ENCODE measurements around the gene BANF2.
"Not testable (repeated sequence)": the region's sequence is repeated elsewhere in the genome, so short reads cannot be mapped to it uniquely, and the experiment has no call there.

The BANF2 gene

DNA sequence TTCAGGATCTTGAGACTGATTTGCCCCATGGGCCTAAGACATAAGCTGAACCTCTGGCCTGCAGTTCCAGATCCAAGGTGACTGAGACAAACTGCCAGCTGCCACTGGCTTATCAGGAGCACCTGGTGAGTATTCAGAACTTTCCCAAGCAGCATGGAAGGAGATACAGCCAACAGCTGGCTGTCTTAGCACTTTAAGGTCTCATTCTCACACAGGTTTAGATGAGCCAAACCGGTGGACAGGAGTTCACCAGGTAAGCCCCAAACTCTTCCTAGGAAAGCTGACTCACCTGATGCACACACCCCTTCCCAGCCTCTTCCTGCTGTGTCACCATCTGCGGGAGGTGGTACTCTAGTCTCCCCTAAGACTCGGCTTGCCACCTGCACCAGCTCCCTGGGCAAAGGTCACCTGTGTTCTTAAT is at the start of gene BANF2:
TSS of gene BANF2 (plus strand) at position 36 of the 421 bp plus-strand sequence. CDS start 25,060 bp downstream, outside the sequence.
- DNase-seq: no peak

DNA sequence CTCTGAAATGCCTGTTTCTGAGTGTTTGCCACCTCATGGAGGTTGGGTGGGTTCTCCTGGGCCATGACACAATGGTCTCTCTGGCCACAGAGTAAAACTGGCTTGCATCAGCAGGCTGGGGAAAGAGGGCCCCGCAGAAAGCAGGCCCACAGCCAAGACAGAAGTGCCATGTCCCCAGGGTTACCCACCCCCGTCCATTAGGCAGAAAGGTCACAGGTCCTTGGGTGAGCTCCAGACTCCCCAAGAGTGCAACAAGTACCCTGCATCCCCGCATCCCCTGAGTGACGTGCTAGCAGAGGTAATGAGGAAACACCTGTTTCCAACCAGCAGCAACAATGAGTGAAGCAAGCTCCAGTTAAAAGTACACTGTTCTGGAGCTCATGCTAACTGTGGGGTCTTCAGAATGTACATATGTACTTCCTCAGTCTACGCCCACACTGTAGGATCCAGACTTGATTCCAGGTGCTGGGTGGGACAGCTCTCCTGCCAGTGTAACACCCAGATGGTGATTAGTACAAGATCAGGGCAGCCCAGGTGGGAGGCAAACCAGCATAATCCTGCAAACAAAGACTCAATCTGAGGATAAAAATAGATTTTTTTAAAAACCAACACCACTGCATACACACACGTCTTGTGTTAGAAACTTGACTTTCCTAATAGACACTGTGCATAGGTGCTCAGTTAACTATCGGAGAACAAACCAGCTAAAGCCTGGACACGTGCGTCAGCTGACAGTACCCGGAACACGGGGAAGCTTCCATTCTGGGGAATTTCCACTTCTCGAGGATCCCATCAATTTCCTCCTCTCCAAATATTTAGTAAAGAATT is 49.3 kb upstream of the BANF2 start:
- peak; percentile 26 for DNase-seq

DNA sequence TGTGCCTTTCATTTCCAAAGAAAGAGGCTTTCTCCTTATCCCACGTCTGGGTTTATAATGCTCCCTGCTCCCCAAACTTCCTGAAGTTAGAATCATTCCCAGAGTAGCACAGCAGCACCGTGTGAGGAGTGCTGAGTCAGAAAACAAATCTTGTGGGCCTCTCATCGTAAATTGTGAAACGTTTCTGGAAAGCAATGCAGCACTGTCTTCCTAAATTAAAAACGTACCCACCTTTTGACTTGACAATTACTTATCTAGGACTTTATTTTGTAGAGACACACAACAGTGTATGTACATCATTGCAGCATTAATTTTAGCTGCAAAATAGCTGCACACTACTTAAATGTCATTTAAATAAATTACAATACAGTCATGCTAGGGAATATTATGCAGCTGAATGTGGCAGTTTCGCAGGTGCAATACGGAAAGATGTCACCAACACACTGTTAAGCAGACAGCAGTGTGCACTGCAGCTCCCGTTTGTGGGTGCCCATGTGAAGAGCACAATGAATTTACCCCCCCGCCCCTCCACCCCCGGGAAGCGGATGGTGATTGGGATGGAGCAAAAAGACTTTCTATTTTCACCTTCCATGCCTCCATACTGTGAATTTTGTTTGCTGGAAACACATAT is 48.5 kb upstream of the BANF2 start:
- DNase-seq: no peak

DNA sequence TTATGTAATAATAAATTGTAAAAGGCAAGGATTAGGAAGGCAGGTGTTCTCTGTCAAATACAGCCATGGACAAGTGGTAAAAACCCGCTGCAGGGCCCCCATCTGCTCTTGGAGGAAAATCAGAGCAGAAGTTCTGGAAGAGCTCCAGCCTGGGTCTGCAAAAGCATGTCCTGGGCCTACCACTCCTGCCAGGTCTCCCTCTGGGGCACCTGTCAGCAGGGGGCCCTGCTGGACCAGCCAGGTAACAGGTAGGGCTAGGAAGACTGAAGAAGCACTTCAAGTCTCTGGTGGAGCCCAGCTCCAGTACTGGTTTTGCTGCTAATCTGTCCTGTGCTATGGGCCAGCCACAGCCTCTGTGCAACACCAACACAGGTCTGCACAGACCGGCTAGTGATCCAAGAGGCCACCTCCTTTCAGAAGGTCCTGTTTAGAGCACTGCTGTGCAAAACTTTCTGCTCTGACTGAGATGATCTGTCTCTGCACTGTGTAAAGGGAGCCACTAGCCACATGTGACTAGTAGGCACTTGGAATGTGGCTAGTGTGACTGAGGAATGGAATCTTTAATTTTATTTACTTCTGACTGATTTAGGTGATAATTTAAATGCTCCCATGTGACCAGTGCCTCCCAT is 47.9 kb upstream of the BANF2 start:
- DNase-seq: no peak

DNA sequence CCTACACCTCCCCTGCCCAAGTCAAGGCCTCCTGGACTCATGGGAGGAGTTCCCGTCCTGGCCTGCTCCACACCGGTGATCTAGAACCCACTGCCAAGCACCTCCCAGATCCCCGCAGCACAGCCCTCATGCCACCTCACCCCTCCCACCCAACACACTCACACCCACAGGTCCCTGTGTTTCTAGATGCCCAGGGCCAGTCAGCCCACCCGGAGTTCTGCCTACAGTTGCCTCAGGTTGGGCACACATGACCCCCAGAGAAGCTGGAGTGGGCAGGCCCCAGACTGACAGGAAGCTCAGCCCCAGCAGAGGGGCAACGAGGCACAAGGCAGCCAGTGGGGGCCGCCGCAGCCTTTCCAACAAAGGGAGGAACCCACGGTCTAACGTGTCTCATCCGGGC is 47.4 kb upstream of the BANF2 start:
- DNase-seq: no peak

DNA sequence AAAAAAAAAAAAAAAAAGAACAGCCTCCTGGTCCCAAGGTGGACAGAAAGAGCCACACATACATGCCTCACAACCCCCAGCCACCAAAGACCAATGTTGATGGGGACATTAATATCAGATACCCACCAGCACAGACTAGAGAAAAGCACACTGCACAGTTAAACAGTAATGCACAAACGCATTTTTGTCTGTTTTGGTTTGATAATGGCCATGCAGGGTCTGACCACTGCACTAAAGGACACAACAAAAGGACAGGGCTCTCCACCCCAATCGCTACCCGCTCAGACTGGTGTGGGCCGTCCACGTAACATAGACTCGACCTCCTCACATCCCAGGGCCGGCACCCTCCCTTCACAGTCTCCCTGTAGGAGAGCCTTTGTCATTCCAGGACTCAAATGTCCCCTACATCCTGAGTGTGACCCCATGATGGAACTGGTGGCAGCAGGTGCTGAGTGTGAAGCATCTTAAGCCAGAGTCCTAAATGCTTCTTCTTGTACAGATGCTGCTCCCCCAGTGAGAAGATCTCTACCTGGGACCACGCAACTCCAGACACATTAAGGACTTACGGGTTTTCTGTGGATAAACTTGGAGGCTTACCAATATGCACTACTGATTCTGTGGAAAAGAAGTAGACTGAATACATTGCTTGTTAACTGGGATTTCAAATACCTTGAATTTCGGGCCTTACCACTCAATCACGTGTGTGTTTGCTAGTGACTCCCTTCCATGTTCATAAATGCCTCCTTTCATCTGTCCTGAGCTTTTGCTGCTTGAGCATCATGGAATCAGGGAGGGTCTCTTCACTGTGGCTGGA is 45.7 kb upstream of the BANF2 start:
- DNase-seq: no peak

DNA sequence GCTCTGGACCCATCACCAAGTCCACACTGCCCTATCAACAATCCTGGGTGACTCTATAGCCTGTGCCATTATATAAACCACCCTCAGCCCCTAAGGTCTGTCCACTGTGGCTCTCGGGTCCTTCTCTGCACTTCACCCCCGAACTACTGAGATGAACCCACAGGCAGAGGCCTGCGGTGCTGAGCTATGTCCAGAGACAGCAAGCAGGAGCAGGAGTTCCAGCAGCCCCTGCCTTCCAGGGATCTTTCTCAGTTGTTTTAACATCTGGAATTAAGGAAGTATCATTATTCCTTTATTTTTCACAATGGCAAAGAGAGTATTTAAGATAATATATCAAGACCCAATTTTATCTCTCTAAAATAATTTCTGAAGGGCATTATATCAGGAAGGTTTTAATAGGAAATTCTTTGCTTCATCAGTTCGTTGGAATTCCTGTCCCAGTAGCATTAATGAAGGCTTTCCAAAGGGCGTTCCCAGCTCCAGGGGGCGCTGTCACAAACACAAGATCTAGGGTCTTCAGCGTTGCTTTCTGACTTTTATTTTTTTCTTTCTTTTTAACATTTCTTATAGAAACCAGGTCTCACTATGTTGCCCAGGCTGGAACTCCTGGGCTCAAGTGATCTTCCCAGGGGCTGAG is 45.0 kb upstream of the BANF2 start:
- DNase-seq: peak; percentile 44

DNA sequence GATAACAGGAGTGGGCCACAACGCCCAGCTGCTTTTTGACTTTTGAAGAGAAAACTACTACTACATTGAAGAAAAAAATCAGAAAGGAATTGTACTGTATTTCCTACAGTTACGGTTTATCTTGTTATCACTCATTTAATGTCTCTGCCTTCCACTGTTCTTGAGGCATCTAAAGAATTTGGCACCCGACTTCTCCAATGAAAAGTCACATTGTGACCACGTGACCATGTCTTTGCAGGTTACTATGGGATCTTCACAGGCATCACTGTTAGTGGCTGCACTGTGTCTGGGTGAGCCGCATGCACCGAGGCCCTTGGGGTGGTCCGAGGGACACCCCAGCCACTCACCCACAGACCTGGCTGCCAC is 44.5 kb upstream of the BANF2 start:
- no peak for DNase-seq

DNA sequence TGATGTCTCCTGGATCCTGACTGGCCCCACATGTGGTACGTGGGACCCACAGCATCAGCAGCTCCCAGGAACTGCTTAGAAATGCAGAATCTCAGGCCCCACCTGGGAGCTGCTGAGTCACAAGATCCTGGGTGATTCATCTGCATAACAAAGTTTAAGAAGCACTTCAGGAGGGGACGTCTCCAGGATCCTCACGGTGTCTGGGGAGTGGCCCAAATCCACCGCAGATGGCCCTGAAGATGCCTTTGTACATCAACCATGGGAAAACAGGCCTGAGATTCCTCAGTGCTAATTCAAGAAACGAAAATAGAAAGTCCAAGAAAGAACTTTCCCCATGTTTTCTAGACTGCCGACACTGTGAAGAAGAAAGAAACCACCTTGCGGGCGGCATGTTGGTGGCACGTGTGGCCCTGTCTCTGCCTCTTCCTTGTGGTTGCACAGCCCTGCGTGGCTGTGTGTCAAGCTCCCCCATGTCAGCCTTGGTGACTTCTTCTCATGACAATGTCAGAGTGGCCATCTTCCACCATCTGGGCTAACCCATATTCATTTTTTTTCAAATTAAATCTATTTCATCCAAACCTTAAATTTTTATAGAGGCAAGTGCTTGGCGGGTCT is 43.8 kb upstream of the BANF2 start:
- DNase-seq: no peak

DNA sequence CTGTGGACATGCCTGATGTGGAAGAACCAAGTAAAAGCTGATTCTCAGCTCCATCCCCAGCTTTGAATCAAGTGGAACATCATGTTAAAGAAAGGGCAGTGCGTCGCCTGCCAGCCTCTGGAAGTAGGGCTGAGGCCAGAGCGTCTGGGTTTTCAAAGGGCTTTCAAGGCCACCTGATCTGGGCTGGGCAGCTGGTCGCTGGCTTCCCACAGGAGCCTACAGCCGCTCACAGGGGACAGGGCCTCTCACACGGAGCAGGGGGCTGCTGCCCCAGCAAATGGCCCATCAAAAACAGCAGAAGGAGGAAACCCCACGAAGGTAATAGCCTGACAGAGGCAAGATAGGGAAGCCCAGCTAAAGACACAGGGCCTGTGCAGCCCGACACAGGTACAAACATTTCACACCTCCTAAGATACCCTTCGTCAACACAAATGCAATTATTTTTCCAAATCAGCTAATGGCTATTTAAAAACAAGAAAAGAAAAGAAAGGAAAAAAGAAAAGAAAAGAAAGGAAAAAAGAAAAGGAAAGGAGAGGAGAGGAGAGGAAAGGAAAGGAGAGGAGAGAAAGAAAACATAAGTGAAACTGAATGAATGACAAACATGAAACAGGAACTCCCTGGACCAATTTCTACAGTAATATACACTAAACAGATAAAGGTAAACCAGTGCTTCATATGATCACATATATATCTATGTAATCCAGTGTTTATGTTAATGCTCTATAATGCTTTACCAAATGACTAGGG is 42.5 kb upstream of the BANF2 start:
- DNase-seq: no peak

DNA sequence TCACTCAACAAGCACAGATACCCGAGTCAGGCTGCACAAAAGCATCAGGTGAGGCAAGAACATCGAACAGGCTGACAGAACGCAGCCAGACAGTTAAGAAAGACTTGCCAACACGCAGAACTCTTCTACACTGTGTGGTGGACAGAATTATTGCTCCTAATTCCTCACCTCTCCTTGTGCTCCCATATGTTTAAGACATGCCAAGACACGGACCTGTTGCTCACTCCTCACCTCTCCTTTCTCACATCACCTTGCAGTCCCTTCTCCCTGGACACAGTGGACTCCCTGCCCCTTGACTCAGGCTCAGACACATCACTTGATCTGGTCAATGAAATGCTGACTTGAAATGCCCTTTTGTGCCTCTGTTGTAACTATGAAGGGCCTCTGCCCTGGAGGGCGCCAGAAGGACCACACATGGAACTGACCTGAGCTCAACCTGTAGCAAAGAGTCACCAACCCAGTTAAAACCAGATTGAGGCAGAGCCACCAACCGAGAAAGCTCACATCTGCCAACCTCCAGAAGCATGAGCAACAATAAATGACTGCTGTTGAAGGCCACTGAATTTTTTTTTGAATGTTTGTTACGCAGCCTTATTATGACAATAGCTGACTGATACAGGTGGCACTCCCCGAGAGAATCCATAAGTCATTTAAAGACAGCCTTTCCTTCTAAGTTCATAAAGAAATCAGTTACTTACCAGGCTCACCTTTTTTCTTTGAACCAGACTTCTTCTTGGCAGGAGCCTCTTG is 41.7 kb upstream of the BANF2 start:
- DNase-seq: no peak

DNA sequence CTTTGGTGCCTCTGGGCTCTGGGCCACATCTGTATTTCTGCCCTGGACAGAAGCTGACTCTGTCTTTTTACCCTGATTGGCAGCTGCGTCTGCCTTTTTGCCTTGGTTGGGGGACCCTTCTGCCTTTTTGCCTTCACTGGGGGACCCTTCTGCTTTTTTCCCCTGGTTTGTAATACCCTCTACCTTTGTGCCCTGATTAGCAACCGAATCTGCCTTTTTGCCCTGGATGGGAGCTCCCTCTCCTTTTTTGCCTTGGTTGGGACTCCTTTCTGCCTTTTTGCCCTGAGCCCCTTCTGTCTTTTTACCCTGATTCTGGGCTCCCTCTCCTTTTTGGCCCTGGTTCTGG is 41.1 kb upstream of the BANF2 start:
- DNase-seq: no peak

DNA sequence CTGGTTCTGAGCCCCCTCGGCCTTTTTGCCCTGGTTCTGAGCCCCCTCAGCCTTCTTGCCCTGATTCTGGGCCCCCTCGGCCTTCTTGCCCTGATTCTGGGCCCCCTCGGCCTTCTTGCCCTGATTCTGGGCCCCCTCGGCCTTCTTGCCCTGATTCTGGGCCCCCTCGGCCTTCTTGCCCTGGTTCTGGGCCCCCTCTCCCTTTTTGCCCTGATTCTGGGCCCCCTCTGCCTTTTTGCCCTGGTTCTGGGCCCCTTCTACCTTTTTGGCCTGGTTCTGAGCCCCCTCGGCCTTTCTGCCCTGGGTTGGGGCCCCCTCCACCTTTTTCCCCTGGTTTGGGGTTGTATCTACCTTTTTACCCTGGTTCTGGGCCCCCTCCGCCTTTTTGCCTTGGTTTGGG is 40.4 kb upstream of the BANF2 start:
- DNase-seq: not testable (repeated sequence)

DNA sequence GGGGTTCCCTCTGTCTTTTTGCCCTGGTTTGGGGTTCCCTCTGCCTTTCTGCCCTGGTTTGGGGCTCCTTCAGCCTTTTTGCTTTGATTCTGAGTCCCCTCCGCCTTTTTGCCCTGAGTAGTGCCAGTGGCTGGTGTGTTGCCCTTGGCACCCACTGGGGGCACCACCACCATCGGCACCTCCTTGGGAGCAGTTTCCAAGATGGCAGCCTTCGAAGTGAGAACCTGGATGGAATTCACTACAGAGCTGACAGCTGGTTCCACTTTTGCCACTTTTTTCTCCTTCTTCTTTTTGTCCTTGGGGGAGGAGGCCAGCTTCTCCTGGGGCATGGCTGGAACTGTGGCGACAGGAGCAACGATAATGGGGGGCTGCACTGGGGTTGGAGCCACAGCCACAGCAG is 40.0 kb upstream of the BANF2 start:
- DNase-seq: no peak

DNA sequence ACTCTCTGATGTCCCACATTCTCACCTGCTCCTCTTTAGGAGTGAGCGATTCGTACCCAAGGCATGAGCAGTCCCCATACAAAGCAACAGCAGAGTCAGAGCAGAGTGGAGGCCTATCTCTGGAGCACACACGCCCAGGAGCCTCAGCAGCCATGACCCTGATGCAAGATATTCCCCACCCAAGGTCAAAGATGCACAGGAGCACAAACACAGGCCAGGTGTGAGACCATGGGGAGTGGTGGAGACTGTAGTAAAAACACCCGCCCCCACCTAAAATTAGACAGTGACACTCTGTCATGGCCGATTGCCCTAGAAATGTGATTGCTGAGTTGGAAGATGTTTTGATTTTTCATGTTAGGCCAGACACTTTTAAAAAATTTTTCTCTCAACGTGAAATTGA is 39.1 kb upstream of the BANF2 start:
- DNase-seq: no peak

DNA sequence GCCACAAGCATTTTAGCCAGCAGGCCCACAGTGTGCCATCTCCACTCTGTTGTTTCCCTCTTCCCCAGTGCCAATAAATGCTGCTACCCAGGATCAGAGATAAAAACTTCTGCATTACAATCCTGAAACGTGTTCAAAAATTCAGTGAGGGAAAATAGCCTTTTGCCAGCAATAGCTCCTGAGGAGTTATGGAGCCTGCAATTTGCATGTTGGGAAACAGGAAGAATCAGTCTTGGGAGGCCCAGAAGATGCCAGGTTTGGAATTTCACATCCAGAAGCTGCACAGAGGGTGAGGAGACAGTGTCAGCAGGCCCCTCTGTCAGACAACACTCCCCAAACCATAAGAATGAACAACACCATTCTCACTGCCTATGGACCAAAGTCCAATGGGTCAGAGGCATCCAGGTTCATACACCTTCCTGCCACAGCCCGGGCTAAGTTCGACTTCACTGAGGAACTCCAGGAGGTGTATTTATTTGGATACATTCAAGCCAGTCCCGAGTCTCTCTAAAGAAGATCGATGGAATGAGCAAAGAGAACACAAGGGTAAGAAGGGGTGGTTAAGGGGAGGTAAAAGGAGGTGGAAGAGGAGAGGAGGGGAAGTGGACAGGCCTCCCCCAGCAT is 38.5 kb upstream of the BANF2 start:
- DNase-seq: no peak

DNA sequence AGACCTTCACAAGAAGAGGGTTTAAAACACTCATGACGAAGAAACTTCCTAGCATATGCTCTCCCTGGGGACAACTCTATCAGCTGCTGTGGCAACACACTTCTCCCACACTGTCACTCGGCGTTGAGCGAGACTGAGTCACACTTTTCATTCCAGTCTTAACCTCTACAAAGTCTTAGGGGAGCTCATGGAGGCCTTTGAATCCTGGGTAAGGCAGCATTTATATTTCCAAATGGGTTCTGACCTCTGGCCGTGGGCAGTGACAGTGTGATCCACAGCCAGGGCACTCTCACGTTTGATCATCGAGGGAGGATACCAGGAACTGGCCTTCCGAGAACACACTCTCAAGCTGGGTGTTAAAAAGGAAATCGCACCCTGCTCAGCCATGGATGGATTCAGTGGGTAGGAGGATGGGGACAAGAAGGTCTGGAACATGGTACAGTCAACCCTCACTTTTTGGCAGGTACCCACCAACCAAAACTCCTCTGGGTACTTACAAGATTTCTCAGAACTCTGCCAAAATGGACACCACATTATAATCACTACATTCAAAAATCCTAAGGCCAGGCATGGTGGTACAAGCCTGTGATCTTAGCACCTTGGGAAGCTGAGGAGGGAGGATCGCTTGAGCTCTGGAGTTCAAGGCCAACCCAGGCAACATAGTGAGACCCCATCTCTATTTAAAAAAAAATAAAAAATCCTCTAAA is 37.3 kb upstream of the BANF2 start:
- DNase-seq: no peak

DNA sequence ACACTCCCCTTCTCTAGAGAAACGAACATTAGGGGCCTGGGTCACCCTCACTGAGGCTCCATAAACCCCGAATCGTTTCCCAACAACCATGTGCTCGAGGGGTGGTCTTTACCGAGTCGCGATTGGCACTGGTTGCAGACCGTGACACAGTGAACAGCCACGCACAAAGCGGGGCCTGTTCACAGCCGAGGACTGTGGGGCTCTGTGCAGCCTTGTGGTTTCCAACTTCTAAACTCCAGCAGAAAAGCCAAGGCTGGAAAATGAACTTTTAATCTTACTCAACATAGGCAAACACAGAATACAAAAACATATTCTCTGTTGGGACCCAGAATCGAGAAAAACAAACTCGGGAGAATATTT is 36.7 kb upstream of the BANF2 start:
- DNase-seq: no peak

DNA sequence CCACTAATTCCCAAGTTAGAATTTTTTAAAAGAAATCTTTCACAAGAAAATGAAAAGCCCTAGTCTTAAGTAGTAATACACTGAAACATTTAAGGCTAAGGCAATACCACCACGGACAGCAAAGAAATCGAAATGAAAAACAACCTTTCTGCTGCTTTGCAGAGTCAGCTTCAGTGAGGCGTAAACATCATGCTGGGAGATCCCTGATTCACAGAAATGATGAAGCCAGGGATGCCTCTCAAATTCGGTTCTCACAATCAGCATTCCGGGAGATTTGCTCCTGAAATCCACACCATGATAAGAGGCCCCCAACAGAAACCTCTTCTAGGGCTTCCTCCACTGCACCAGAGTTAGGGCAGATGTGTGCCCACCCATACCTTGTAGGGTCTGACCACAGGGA is 36.3 kb upstream of the BANF2 start:
- no peak for DNase-seq
